Measurements from ENCODE around the gene PLCG1. TPM values are rescaled to one million over a fixed set of nuclear protein-coding genes. Genes with fewer than 3 reads are reported as not detected.

Gene PLCG1
- total and polyA plus RNA-seq, 3 donors from 2014 or later: 118 to 186 (median 184) TPM

GRCh38 chr20:41205313-41205712 lies 68.0 kb downstream of the PLCG1 start:
- Histone ChIP-seq H3K4me1 (no peaks in the 10 kb centered on the region), H3K36me3 (ENCODE audit: low read depth, missing control alignments) (no peaks in the 10 kb centered on the region), H3K4me3 (no peak overlapping the region), H3K9me3 (no peaks in the 10 kb centered on the region), H3K27ac (no peak overlapping the region), H3K27me3 (no peaks in the 10 kb centered on the region)
- TF ChIP-seq CTCF (IDR thresholded peaks at IDR 0.05) (no peak), POLR2A (IDR thresholded peaks at IDR 0.05) (no peak)
- no peak for DNase-seq
- intact Hi-C loops (cut with DNase I; ENCODE audit: low total_unique reads): no loop called here
- WGBS, 2 donors: 95 to 96% methylated on average over 11 of the region's 11 CpGs

- Histone ChIP-seq H3K4me1 (peaks cover 3% of the 10 kb centered on the region), H3K27ac (no peak overlapping the region), H3K27me3 (no peaks in the 10 kb centered on the region), H3K4me3 (no peak overlapping the region), H3K36me3 (ENCODE audit: low read depth, missing control alignments) (no peaks in the 10 kb centered on the region), H3K9me3 (no peaks in the 10 kb centered on the region)
- no peak for DNase-seq
- no peak for TF ChIP-seq CTCF (IDR thresholded peaks at IDR 0.05)
- no peak for TF ChIP-seq POLR2A (IDR thresholded peaks at IDR 0.05)
- intact Hi-C loops (cut with DNase I; ENCODE audit: low total_unique reads): no loop called here
- 62 to 71% methylated on average over 1 of the region's 1 CpG for WGBS, 2 donors
These were observed 75.9 kb downstream of the PLCG1 start for GRCh38 chr20:41213150-41213820.

- DNase-seq: no peak
- Histone ChIP-seq H3K4me1 (peaks cover 3% of the 10 kb centered on the region), H3K4me3 (no peak overlapping the region), H3K27me3 (no peaks in the 10 kb centered on the region), H3K36me3 (ENCODE audit: low read depth, missing control alignments) (no peaks in the 10 kb centered on the region), H3K27ac (no peak overlapping the region), H3K9me3 (no peaks in the 10 kb centered on the region)
- TF ChIP-seq POLR2A (IDR thresholded peaks at IDR 0.05) (no peak), CTCF (IDR thresholded peaks at IDR 0.05) (no peak)
- WGBS, 2 donors: 91 to 95% methylated on average over 3 of the region's 3 CpGs
- intact Hi-C loops (cut with DNase I; ENCODE audit: low total_unique reads): no loop called here
These were observed 76.9 kb downstream of the PLCG1 start for GRCh38 chr20:41214202-41214601.

GRCh38 chr20:41214666-41215065 lies 77.3 kb downstream of the PLCG1 start:
- no peak for DNase-seq
- no peaks in the 10 kb centered on the region for H3K36me3 ChIP-seq (ENCODE audit: low read depth, missing control alignments)
- no peaks in the 10 kb centered on the region for H3K9me3 ChIP-seq
- H3K4me1 ChIP-seq: peaks cover 3% of the 10 kb centered on the region
- WGBS, 2 donors: 97 to 100% methylated on average over 3 of the region's 3 CpGs
- intact Hi-C loops (cut with DNase I; ENCODE audit: low total_unique reads): no loop called here
- no peaks in the 10 kb centered on the region for H3K27me3 ChIP-seq
- no peak overlapping the region for H3K27ac ChIP-seq
- no peak for TF ChIP-seq POLR2A (IDR thresholded peaks at IDR 0.05)
- H3K4me3 ChIP-seq: no peak overlapping the region

GRCh38 chr20:41217422-41217821 lies 80.1 kb downstream of the PLCG1 start:
- TF ChIP-seq CTCF (IDR thresholded peaks at IDR 0.05): no peak
- no peak for TF ChIP-seq POLR2A (IDR thresholded peaks at IDR 0.05)
- Histone ChIP-seq H3K9me3 (no peaks in the 10 kb centered on the region), H3K27me3 (no peaks in the 10 kb centered on the region), H3K36me3 (ENCODE audit: low read depth, missing control alignments) (no peaks in the 10 kb centered on the region), H3K4me1 (peaks cover 14% of the 10 kb centered on the region), H3K4me3 (no peak overlapping the region), H3K27ac (peak overlapping the region in 1 of 2 donors; percentile 45)
- 62 to 66% methylated on average over 5 of the region's 5 CpGs for WGBS, 2 donors
- DNase-seq: no peak
- intact Hi-C loops (cut with DNase I; ENCODE audit: low total_unique reads): no loop called here
